ENCODE measurements around the gene FPR2.

Gene FPR2

GRCh38 chr19:51755571-51755970, 5.4 kb upstream of the FPR2 start:
- no peak for DNase-seq (ENCODE audit: extremely low spot score)
- CTCF ChIA-PET, result no interaction called here
- POLR2A ChIA-PET, result no interaction called here
- no peak for TF ChIP-seq ARNT (IDR thresholded peaks at IDR 0.05)
- no peak for TF ChIP-seq FOXA1 (IDR thresholded peaks at IDR 0.05)
- TF ChIP-seq ELF4 (IDR thresholded peaks at IDR 0.05), result no peak
- TF ChIP-seq HDGF (IDR thresholded peaks at IDR 0.05; ENCODE audit: borderline replicate concordance), result no peak
- no peak for TF ChIP-seq NFRKB (IDR thresholded peaks at IDR 0.05)
- no peak for TF ChIP-seq LEF1 (IDR thresholded peaks at IDR 0.05; ENCODE audit: borderline replicate concordance)
- TF ChIP-seq BHLHE40 (IDR thresholded peaks at IDR 0.05; ENCODE audit: borderline replicate concordance), result no peak
- no peak for TF ChIP-seq ZNF384 (IDR thresholded peaks at IDR 0.05)
- TF ChIP-seq, protein P1, sequence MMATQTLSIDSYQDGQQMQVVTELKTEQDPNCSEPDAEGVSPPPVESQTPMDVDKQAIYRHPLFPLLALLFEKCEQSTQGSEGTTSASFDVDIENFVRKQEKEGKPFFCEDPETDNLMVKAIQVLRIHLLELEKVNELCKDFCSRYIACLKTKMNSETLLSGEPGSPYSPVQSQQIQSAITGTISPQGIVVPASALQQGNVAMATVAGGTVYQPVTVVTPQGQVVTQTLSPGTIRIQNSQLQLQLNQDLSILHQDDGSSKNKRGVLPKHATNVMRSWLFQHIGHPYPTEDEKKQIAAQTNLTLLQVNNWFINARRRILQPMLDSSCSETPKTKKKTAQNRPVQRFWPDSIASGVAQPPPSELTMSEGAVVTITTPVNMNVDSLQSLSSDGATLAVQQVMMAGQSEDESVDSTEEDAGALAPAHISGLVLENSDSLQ (IDR thresholded peaks at IDR 0.05), result no peak
- no peak for TF ChIP-seq CTBP1 (IDR thresholded peaks at IDR 0.05; ENCODE audit: borderline replicate concordance)
- TF ChIP-seq FOXM1 (IDR thresholded peaks at IDR 0.05; ENCODE audit: borderline replicate concordance), result no peak
- no peak for TF ChIP-seq FOXK2 (IDR thresholded peaks at IDR 0.05)
- TF ChIP-seq L3MBTL2 (conservative IDR thresholded peaks at IDR 0.05), result no peak

GRCh38 chr19:51761696-51762095, 716 bp downstream of the FPR2 start:
- TF ChIP-seq ZNF384 (IDR thresholded peaks at IDR 0.05), result no peak
- TF ChIP-seq BHLHE40 (IDR thresholded peaks at IDR 0.05; ENCODE audit: borderline replicate concordance), result no peak
- TF ChIP-seq FOXK2 (IDR thresholded peaks at IDR 0.05), result no peak
- TF ChIP-seq, protein P1 (IDR thresholded peaks at IDR 0.05), result no peak
- TF ChIP-seq CTBP1 (IDR thresholded peaks at IDR 0.05; ENCODE audit: borderline replicate concordance), result no peak
- no peak for TF ChIP-seq TARDBP (IDR thresholded peaks at IDR 0.05)
- TF ChIP-seq SUZ12 (IDR thresholded peaks at IDR 0.05), result no peak
- TF ChIP-seq ARNT (IDR thresholded peaks at IDR 0.05), result no peak
- TF ChIP-seq FOXA1 (IDR thresholded peaks at IDR 0.05), result no peak
- TF ChIP-seq LEF1 (IDR thresholded peaks at IDR 0.05; ENCODE audit: borderline replicate concordance), result no peak
- no peak for TF ChIP-seq NFRKB (IDR thresholded peaks at IDR 0.05)
- no peak for TF ChIP-seq HDGF (IDR thresholded peaks at IDR 0.05; ENCODE audit: borderline replicate concordance)
- no peak for TF ChIP-seq SP1 (IDR thresholded peaks at IDR 0.05)
- TF ChIP-seq FOXM1 (IDR thresholded peaks at IDR 0.05; ENCODE audit: borderline replicate concordance), result no peak
- TF ChIP-seq ELF4 (IDR thresholded peaks at IDR 0.05), result no peak
- ChIA-PET CTCF (no interaction called here), POLR2A (no interaction called here)
- no peak for DNase-seq (ENCODE audit: extremely low spot score)

- ChIA-PET CTCF (no interaction called here), POLR2A (no interaction called here)
- no peak for DNase-seq (ENCODE audit: extremely low spot score)
- TF ChIP-seq L3MBTL2 (conservative IDR thresholded peaks at IDR 0.05) (no peak), ZNF384 (IDR thresholded peaks at IDR 0.05) (no peak), TARDBP (IDR thresholded peaks at IDR 0.05) (no peak), SUZ12 (IDR thresholded peaks at IDR 0.05) (no peak), ELF4 (IDR thresholded peaks at IDR 0.05) (no peak), CTBP1 (IDR thresholded peaks at IDR 0.05; ENCODE audit: borderline replicate concordance) (no peak), SP1 (IDR thresholded peaks at IDR 0.05) (no peak), FOXM1 (IDR thresholded peaks at IDR 0.05; ENCODE audit: borderline replicate concordance) (no peak), FOXK2 (IDR thresholded peaks at IDR 0.05) (no peak), BHLHE40 (IDR thresholded peaks at IDR 0.05; ENCODE audit: borderline replicate concordance) (no peak), ARNT (IDR thresholded peaks at IDR 0.05) (no peak), FOXA1 (IDR thresholded peaks at IDR 0.05) (no peak), LEF1 (IDR thresholded peaks at IDR 0.05; ENCODE audit: borderline replicate concordance) (no peak), NFRKB (IDR thresholded peaks at IDR 0.05) (no peak)
- TF ChIP-seq, protein P1 (IDR thresholded peaks at IDR 0.05), result no peak
Observed at GRCh38 chr19:51765086-51765485, 4.1 kb downstream of the FPR2 start.

DNA sequence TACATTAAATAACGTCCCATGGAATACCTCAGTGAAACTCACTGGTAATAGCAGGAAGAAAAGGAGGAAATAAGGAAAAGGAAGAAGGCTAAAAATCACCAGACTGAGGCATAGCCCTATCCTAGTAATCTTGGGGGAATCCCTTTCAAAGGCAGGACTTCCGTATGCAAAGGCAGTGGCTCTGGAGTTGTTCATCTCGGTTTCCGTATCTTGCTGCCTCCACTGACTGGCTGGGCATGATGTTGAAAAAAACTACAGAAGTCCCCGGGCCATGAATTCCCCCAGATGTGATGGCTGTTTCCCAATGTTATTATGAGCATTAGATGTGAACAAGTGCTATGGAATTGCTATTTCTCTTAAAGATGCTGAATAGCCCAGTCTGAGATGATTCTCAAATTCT, 5.5 kb downstream of the FPR2 start:
- ChIA-PET POLR2A (no interaction called here), CTCF (no interaction called here)
- DNase-seq (ENCODE audit: extremely low spot score), result no peak
- TF ChIP-seq CTBP1 (IDR thresholded peaks at IDR 0.05; ENCODE audit: borderline replicate concordance) (no peak), BHLHE40 (IDR thresholded peaks at IDR 0.05; ENCODE audit: borderline replicate concordance) (no peak), ZNF384 (IDR thresholded peaks at IDR 0.05) (no peak), L3MBTL2 (conservative IDR thresholded peaks at IDR 0.05) (no peak), FOXA1 (IDR thresholded peaks at IDR 0.05) (no peak), FOXM1 (IDR thresholded peaks at IDR 0.05; ENCODE audit: borderline replicate concordance) (no peak), ELF4 (IDR thresholded peaks at IDR 0.05) (no peak)
- TF ChIP-seq, protein P1 (IDR thresholded peaks at IDR 0.05), result no peak

GRCh38 chr19:51771376-51772130, 10.6 kb downstream of the FPR2 start:
- DNase-seq (ENCODE audit: extremely low spot score), result no peak
- CTCF ChIA-PET, result no interaction called here
- POLR2A ChIA-PET, result no interaction called here
- TF ChIP-seq FOXA1 (IDR thresholded peaks at IDR 0.05) (no peak), SP1 (IDR thresholded peaks at IDR 0.05) (no peak), HDGF (IDR thresholded peaks at IDR 0.05; ENCODE audit: borderline replicate concordance) (no peak), TARDBP (IDR thresholded peaks at IDR 0.05) (no peak), FOXK2 (IDR thresholded peaks at IDR 0.05) (no peak), CTBP1 (IDR thresholded peaks at IDR 0.05; ENCODE audit: borderline replicate concordance) (no peak), FOXM1 (IDR thresholded peaks at IDR 0.05; ENCODE audit: borderline replicate concordance) (no peak), LEF1 (IDR thresholded peaks at IDR 0.05; ENCODE audit: borderline replicate concordance) (no peak), SUZ12 (IDR thresholded peaks at IDR 0.05) (no peak), BHLHE40 (IDR thresholded peaks at IDR 0.05; ENCODE audit: borderline replicate concordance) (no peak), NFRKB (IDR thresholded peaks at IDR 0.05) (no peak), L3MBTL2 (conservative IDR thresholded peaks at IDR 0.05) (no peak)
- TF ChIP-seq, protein P1 (IDR thresholded peaks at IDR 0.05), result no peak

Measured in HEK293T (cell line).